ENCODE data around the gene KPTN.
A peak's percentile ranks its signal among the peaks of the same experiment; 100 is the strongest.

KPTN gene

DNA sequence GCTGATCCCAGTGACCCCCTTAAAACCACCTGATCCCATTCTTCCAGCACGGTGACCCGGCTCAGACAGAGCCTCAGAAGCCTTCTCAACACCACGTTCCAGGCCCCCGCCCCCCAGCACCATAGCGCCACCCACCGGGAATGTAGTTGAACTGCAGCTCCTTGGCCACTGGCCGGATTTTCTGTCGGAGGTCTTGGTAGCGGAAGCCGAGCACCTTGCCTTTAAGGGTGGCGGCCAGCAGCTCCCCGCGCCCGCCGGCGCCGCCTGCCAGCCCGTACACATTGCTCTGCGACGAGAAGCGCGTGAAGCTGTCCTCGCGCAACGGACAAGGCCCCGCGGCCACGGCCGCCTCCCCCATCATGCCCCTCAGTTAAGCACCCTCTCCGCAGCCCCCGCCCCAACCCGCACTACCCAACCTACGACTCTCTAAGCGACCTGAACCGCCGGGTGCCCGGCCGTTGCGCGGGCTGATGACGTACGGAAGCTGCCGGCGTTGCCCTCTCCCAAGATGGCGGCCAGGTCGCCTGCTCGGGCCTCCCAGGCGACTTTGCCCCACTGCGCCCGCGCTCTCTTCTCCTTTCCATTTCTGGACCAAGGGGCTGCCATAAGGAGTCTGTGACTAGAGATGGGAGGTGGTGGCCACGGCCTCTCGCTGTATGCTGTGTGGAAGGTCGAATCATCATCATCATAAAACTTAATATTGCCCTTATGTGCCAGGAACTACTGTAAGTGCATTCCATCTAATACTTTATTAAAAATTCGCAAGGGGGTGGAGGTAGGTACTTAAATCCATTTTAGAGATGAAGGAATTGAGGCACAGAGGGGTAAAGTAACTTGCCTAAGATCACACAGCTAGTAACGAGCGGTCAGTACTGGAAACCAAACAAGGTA is at the start of gene KPTN:
KPTN (minus strand) TSS at position 420 of the 891 bp plus-strand sequence; CDS start at position 361, 59 bp downstream.
- peak; percentile 76 for DNase-seq (ENCODE audit: low read depth, low spot score)
- Histone ChIP-seq H3K9me3 (ENCODE audit: insufficient read depth, low read length) (no peaks in the 10 kb centered on the region), H3K9ac (ENCODE audit: insufficient read length, low read depth) (peak within 1 kb of the TSS; percentile 90), H3K4me3 (ENCODE audit: insufficient read length, low read depth) (peak within 1 kb of the TSS; percentile 68), H3K27me3 (ENCODE audit: insufficient read depth, insufficient read length) (no peaks in the 10 kb centered on the region), H3K36me3 (ENCODE audit: insufficient read depth, insufficient read length, low read length) (peaks cover 24% of the 10 kb centered on the region), H3K4me1 (ENCODE audit: insufficient read depth, insufficient read length) (peaks cover 2% of the 10 kb centered on the region)
- peak; percentile 93 for TF ChIP-seq YY1 (IDR thresholded peaks at IDR 0.05; ENCODE audit: insufficient read depth, insufficient read length)
- TF ChIP-seq SUZ12 (IDR thresholded peaks at IDR 0.05; ENCODE audit: extremely low read depth, insufficient read depth, insufficient read length) = no peak

DNA sequence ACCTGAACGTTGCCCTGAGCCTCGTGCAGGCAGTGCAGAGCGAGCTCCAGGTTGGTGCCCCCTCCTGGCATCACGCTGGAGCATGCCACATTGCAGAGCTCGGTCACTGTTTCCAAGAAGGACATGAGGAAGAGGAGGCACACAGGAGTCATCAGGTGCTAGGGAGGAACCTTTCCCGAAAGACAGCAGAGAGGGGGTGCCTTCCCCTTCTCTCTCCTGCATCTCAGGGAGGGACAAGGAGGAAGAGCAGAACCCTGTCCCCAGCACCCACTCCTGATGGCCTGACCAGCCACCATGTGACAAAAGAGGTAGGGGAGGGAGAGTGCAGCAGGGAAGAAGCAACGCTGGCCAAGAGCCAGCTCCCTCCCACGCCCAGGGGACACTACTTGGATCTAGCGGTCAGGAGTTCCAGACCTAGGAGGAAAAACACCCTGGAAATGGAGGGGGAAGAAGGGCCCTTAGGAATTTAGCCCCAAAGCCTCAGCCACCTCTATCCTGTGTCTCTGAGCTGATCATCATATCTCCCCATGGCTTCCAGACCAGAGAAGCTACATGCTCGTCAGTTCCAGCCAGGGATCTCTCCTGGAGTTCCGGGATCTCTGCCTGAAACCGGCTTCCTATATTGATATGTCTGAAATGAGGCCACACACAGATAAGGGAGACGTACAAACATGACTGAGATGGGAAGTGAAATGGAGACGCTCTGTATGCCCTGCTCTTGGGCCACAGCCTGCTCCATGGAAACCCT is 47.8 kb upstream of the KPTN start:
- no peaks in the 10 kb centered on the region for H3K4me1 ChIP-seq (ENCODE audit: insufficient read depth, insufficient read length)
- no peak for DNase-seq (ENCODE audit: low read depth, low spot score)
- TF ChIP-seq YY1 (IDR thresholded peaks at IDR 0.05; ENCODE audit: insufficient read depth, insufficient read length) (no peak), SUZ12 (IDR thresholded peaks at IDR 0.05; ENCODE audit: extremely low read depth, insufficient read depth, insufficient read length) (no peak), ZNF274 (IDR thresholded peaks at IDR 0.05; ENCODE audit: low read depth, low read length) (no peak)
- H3K4me3 ChIP-seq (ENCODE audit: insufficient read length, low read depth) = no peak overlapping the region
- H3K9ac ChIP-seq (ENCODE audit: insufficient read length, low read depth) = no peak overlapping the region
- no peaks in the 10 kb centered on the region for H3K9me3 ChIP-seq (ENCODE audit: insufficient read depth, low read length)
- H3K36me3 ChIP-seq (ENCODE audit: insufficient read depth, insufficient read length, low read length) = no peaks in the 10 kb centered on the region
- H3K27me3 ChIP-seq (ENCODE audit: insufficient read depth, insufficient read length) = peaks cover 4% of the 10 kb centered on the region

GRCh38 chr19:47529018-47529742 is 45.2 kb upstream of the KPTN start:
- Histone ChIP-seq H3K27me3 (ENCODE audit: insufficient read depth, insufficient read length) (peaks cover 4% of the 10 kb centered on the region), H3K9me3 (ENCODE audit: insufficient read depth, low read length) (no peaks in the 10 kb centered on the region), H3K36me3 (ENCODE audit: insufficient read depth, insufficient read length, low read length) (no peaks in the 10 kb centered on the region), H3K9ac (ENCODE audit: insufficient read length, low read depth) (no peak overlapping the region), H3K4me3 (ENCODE audit: insufficient read length, low read depth) (no peak overlapping the region), H3K4me1 (ENCODE audit: insufficient read depth, insufficient read length) (no peaks in the 10 kb centered on the region)
- TF ChIP-seq SUZ12 (IDR thresholded peaks at IDR 0.05; ENCODE audit: extremely low read depth, insufficient read depth, insufficient read length) = no peak
- TF ChIP-seq YY1 (IDR thresholded peaks at IDR 0.05; ENCODE audit: insufficient read depth, insufficient read length) = no peak
- no peak for TF ChIP-seq ZNF274 (IDR thresholded peaks at IDR 0.05; ENCODE audit: low read depth, low read length)
- no peak for DNase-seq (ENCODE audit: low read depth, low spot score)

DNA sequence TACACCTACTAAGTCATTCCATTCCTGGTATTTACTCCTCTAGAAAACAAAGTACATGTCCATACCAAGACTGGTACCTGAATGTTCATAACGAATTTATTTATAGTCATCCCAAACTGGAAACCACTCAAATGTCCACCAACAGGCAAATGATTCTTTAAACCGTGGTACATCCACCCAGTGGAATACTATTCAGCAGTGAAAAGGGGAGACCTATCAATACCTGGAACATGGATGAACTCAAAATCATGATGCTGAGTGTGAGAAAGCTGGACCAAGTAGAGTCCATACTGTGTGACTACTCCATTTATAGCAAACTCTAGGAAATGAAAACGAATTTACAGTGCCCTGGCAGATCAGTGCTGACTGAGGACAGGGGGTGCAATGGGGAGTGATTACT is 42.8 kb upstream of the KPTN start:
- Histone ChIP-seq H3K4me3 (ENCODE audit: insufficient read length, low read depth) (no peak overlapping the region), H3K9me3 (ENCODE audit: insufficient read depth, low read length) (no peaks in the 10 kb centered on the region), H3K4me1 (ENCODE audit: insufficient read depth, insufficient read length) (no peaks in the 10 kb centered on the region), H3K27me3 (ENCODE audit: insufficient read depth, insufficient read length) (no peaks in the 10 kb centered on the region), H3K9ac (ENCODE audit: insufficient read length, low read depth) (no peak overlapping the region), H3K36me3 (ENCODE audit: insufficient read depth, insufficient read length, low read length) (no peaks in the 10 kb centered on the region)
- TF ChIP-seq YY1 (IDR thresholded peaks at IDR 0.05; ENCODE audit: insufficient read depth, insufficient read length) = no peak
- no peak for TF ChIP-seq SUZ12 (IDR thresholded peaks at IDR 0.05; ENCODE audit: extremely low read depth, insufficient read depth, insufficient read length)
- no peak for TF ChIP-seq ZNF274 (IDR thresholded peaks at IDR 0.05; ENCODE audit: low read depth, low read length)
- no peak for DNase-seq (ENCODE audit: low read depth, low spot score)

DNA sequence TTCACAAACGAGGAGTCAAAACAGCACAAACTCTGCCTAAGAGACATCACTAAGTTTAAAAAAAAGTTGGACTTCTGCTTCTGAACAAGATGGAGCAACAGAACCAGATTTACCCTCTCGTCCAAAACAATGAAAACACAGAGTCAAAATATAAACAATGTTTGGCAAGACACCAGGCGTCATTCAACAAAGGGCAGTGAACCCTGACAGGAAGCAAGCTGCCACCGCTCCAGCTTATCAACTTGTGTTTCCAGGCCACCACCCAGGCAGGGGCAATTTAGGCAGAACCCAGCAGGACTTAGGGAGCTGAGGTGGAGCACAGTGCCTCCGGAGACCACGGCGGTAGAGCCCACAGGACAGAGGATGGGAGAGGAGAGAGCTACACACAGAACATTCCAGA is 39.5 kb upstream of the KPTN start:
- Histone ChIP-seq H3K4me3 (ENCODE audit: insufficient read length, low read depth) (no peak overlapping the region), H3K9me3 (ENCODE audit: insufficient read depth, low read length) (no peaks in the 10 kb centered on the region), H3K4me1 (ENCODE audit: insufficient read depth, insufficient read length) (no peaks in the 10 kb centered on the region), H3K9ac (ENCODE audit: insufficient read length, low read depth) (no peak overlapping the region), H3K36me3 (ENCODE audit: insufficient read depth, insufficient read length, low read length) (no peaks in the 10 kb centered on the region), H3K27me3 (ENCODE audit: insufficient read depth, insufficient read length) (no peaks in the 10 kb centered on the region)
- no peak for DNase-seq (ENCODE audit: low read depth, low spot score)
- TF ChIP-seq ZNF274 (IDR thresholded peaks at IDR 0.05; ENCODE audit: low read depth, low read length) = no peak
- TF ChIP-seq SUZ12 (IDR thresholded peaks at IDR 0.05; ENCODE audit: extremely low read depth, insufficient read depth, insufficient read length) = no peak
- no peak for TF ChIP-seq YY1 (IDR thresholded peaks at IDR 0.05; ENCODE audit: insufficient read depth, insufficient read length)

- Histone ChIP-seq H3K9me3 (ENCODE audit: insufficient read depth, low read length) (no peaks in the 10 kb centered on the region), H3K27me3 (ENCODE audit: insufficient read depth, insufficient read length) (no peaks in the 10 kb centered on the region), H3K4me1 (ENCODE audit: insufficient read depth, insufficient read length) (no peaks in the 10 kb centered on the region), H3K9ac (ENCODE audit: insufficient read length, low read depth) (no peak overlapping the region), H3K4me3 (ENCODE audit: insufficient read length, low read depth) (no peak overlapping the region), H3K36me3 (ENCODE audit: insufficient read depth, insufficient read length, low read length) (no peaks in the 10 kb centered on the region)
- DNase-seq (ENCODE audit: low read depth, low spot score) = no peak
- no peak for TF ChIP-seq YY1 (IDR thresholded peaks at IDR 0.05; ENCODE audit: insufficient read depth, insufficient read length)
- no peak for TF ChIP-seq ZNF274 (IDR thresholded peaks at IDR 0.05; ENCODE audit: low read depth, low read length)
- TF ChIP-seq SUZ12 (IDR thresholded peaks at IDR 0.05; ENCODE audit: extremely low read depth, insufficient read depth, insufficient read length) = no peak
These were observed 37.6 kb upstream of the KPTN start for GRCh38 chr19:47521473-47522180.
